Measurements from ENCODE around the gene NACA2.

- TF ChIP-seq CTCF (IDR thresholded peaks at IDR 0.05; ENCODE audit: borderline replicate concordance, extremely low read depth, low read length, poor library complexity, severe bottlenecking) = no peak
- TF ChIP-seq EZH2 (IDR thresholded peaks at IDR 0.05; ENCODE audit: borderline replicate concordance, low read depth, low read length, severe bottlenecking) = no peak
Measured at GRCh38 chr17:61601297-61601696, 10.3 kb upstream of the NACA2 start.

Measured in DND-41 (cell line).